Large intestine (tissue), 12 donors: ENCODE results near the gene U2AF2. TPM values are rescaled to one million over a fixed set of nuclear protein-coding genes. Genes with fewer than 3 reads are reported as not detected.
A peak's percentile ranks its signal among the peaks of the same experiment; 100 is the strongest.

ENCODE experiments used
- DNase-seq, 2 donors: peaks; one replicate each; pipeline versions ENCODE4 v3.0.0 to v3.0.0-alpha.2; 2013
- H3K27ac ChIP-seq: one replicate; pipeline ENCODE4 v1.5.1; 2013; ENCODE audit warnings: low read length
- H3K27me3 ChIP-seq: 2 replicates; pipeline ENCODE4 v1.6.1; 2013; ENCODE audit warnings: low read length; ENCODE audit not compliant: control insufficient read depth, insufficient read depth
- H3K36me3 ChIP-seq: 2 replicates; pipeline ENCODE4 v1.6.1; 2013; ENCODE audit warnings: low read length; ENCODE audit not compliant: control insufficient read depth, insufficient read depth
- H3K4me1 ChIP-seq: one replicate; pipeline ENCODE4 v1.6.1; 2013; ENCODE audit warnings: low read length; ENCODE audit not compliant: control insufficient read depth, insufficient read depth
- H3K4me3 ChIP-seq: one replicate; pipeline ENCODE4 v1.5.1; 2013; ENCODE audit warnings: low read length
- H3K9me3 ChIP-seq: one replicate; pipeline ENCODE4 v1.6.1; 2013; ENCODE audit warnings: mild to moderate bottlenecking, low read depth, low read length, moderate library complexity; ENCODE audit not compliant: control insufficient read depth
- WGBS: methylation state at CpG from one replicate; pipeline ENCODE4 v1.1.5; 2013; ENCODE audit warnings: low lambda C conversion rate; ENCODE audit not compliant: insufficient coverage; 5-methylcytosine and 5-hydroxymethylcytosine counted together
- long read RNA-seq, 11 donors: transcript quantifications; one replicate each; lab custom pipeline, GENCODE V29; 2026
- polyA plus RNA-seq: library from polyadenylated mRNA; unstranded; fragments of 120-200 nt; gene quantifications from one replicate; pipeline ENCODE4 v1.2.1, GENCODE V29; 2013

U2AF2 gene
- 167 TPM for polyA plus RNA-seq
- long read RNA-seq, donor 1, transcript U2AF2-205 (5 exons, 637 nt) = minor isoform, 5 of 33 reads
- long read RNA-seq, donor 1, transcript U2AF2-201 (12 exons, 1,698 nt) = minor isoform, 5 of 33 reads
- long read RNA-seq, donor 1, transcript U2AF2-202 (12 exons, 3,022 nt) = major isoform, 11 of 33 reads
- long read RNA-seq, donor 1, partial matches to known transcripts = 12 of 33 reads
- long read RNA-seq, donor 1, other reads (novel, unspliced or antisense) = 0 of 33 reads
- long read RNA-seq, donor 2, transcript U2AF2-202 (12 exons, 3,022 nt) = major isoform, 13 of 45 reads
- long read RNA-seq, donor 2, partial matches to known transcripts = 22 of 45 reads
- long read RNA-seq, donor 2, other reads (novel, unspliced or antisense) = 0 of 45 reads
- long read RNA-seq, donor 3, transcript U2AF2-202 (12 exons, 3,022 nt) = major isoform, 19 of 64 reads
- long read RNA-seq, donor 3, partial matches to known transcripts = 37 of 64 reads
- long read RNA-seq, donor 3, other reads (novel, unspliced or antisense) = 0 of 64 reads
- long read RNA-seq, donor 4, partial matches to known transcripts = 0 of 3 reads
- long read RNA-seq, donor 4, other reads (novel, unspliced or antisense) = 0 of 3 reads
- long read RNA-seq, donor 5, transcript U2AF2-202 (12 exons, 3,022 nt) = major isoform, 16 of 30 reads
- long read RNA-seq, donor 5, partial matches to known transcripts = 9 of 30 reads
- long read RNA-seq, donor 5, other reads (novel, unspliced or antisense) = 0 of 30 reads
- long read RNA-seq, donor 6, transcript U2AF2-202 (12 exons, 3,022 nt) = major isoform, 13 of 29 reads
- long read RNA-seq, donor 6, partial matches to known transcripts = 13 of 29 reads
- long read RNA-seq, donor 6, other reads (novel, unspliced or antisense) = 0 of 29 reads
- long read RNA-seq, donor 7, transcript U2AF2-202 (12 exons, 3,022 nt) = major isoform, 6 of 20 reads
- long read RNA-seq, donor 7, transcript U2AF2-205 (5 exons, 637 nt) = minor isoform, 5 of 20 reads
- long read RNA-seq, donor 7, partial matches to known transcripts = 9 of 20 reads
- long read RNA-seq, donor 7, other reads (novel, unspliced or antisense) = 0 of 20 reads
- long read RNA-seq, donor 8, transcript U2AF2-202 (12 exons, 3,022 nt) = major isoform, 11 of 84 reads
- long read RNA-seq, donor 8, partial matches to known transcripts = 62 of 84 reads
- long read RNA-seq, donor 8, other reads (novel, unspliced or antisense) = 5 of 84 reads
- long read RNA-seq, donor 9, transcript U2AF2-205 (5 exons, 637 nt) = minor isoform, 5 of 27 reads
- long read RNA-seq, donor 9, transcript U2AF2-202 (12 exons, 3,022 nt) = major isoform, 11 of 27 reads
- long read RNA-seq, donor 9, partial matches to known transcripts = 9 of 27 reads
- long read RNA-seq, donor 9, other reads (novel, unspliced or antisense) = 0 of 27 reads
- long read RNA-seq, donor 10, transcript U2AF2-202 (12 exons, 3,022 nt) = major isoform, 11 of 18 reads
- long read RNA-seq, donor 10, partial matches to known transcripts = 0 of 18 reads
- long read RNA-seq, donor 10, other reads (novel, unspliced or antisense) = 0 of 18 reads
- long read RNA-seq, donor 11, transcript U2AF2-202 (12 exons, 3,022 nt) = major isoform, 5 of 18 reads
- long read RNA-seq, donor 11, partial matches to known transcripts = 11 of 18 reads
- long read RNA-seq, donor 11, other reads (novel, unspliced or antisense) = 0 of 18 reads

DNA sequence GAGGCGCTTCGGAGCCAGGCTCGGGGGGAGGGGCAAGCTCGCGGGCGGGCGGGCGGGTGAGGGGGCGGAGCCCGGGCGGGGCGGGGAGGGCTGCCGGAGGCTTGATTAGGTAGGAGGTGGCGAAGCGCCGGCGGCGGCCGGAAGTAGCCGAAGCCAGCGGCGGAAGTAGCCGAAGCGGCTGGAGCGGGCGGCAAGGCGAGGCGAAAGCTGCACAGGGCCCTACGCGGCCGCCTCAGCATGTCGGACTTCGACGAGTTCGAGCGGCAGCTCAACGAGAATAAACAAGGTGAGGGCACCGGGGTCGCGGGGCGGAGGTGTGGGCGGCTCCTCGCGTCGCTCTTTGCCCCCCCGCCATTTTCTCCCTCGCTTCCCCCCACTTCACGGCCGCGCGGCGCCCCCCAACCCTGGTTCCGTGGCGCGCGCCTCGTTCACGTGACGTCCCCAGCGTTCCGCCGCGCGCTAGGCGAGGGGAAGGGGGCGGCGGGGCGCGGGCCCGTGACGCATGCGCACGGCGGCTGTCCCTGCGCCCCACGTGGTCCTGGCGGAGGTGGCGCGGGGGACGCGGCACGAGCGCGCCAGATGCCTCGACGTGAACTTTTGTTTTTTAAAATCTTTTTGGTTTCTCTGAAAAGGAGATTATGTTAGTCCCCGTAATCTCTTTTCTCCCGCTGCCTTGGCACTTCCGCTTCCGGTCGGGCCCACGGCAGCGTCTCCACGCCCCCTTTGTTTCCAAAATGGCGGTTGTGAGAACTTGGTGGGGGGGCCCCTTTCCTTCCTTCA, at the start of gene U2AF2:
U2AF2 (plus strand) TSS at position 168 of the 780 bp plus-strand sequence; CDS start at position 238, 70 bp downstream.
- Histone ChIP-seq H3K27ac (peak within 1 kb of the TSS; percentile 100), H3K27me3 (no peaks in the 10 kb centered on the region), H3K4me1 (peaks cover 14% of the 10 kb centered on the region), H3K9me3 (peaks cover 2% of the 10 kb centered on the region), H3K36me3 (peaks cover 27% of the 10 kb centered on the region), H3K4me3 (peak within 1 kb of the TSS; percentile 99)
- WGBS = no CpG with 5 or more reads among the region's 95 CpGs
- DNase-seq = peak; percentile 80 to 95

DNA sequence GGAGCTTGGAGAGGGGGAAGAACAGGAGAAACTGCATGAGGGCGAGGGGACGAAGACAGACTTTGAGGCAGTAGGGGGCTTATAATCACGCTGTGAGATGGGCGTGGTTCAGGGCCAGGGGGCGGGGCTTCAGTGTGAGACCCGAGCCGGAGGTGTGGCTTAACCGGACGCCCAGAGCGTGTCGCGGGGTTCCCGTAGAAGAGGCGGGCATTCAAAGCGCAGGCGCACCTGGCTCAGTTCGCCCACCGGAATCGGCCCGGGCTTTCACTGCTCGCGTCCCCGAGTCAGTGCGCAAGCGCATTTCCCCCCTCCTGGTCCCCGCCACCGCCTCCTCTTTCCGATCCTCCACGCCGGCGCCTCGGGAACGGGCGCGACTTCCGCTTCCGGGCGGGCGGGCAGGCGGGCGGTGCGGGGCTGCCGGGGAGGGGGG, 49.6 kb upstream of the U2AF2 start:
- peak; percentile 97 to 98 for DNase-seq
- WGBS = no CpG with 5 or more reads among the region's 43 CpGs
- Histone ChIP-seq H3K4me3 (peak overlapping the region; percentile 94), H3K27ac (peak overlapping the region; percentile 98), H3K9me3 (peaks cover 3% of the 10 kb centered on the region), H3K27me3 (no peaks in the 10 kb centered on the region), H3K4me1 (peaks cover 9% of the 10 kb centered on the region), H3K36me3 (peaks cover 14% of the 10 kb centered on the region)

DNA sequence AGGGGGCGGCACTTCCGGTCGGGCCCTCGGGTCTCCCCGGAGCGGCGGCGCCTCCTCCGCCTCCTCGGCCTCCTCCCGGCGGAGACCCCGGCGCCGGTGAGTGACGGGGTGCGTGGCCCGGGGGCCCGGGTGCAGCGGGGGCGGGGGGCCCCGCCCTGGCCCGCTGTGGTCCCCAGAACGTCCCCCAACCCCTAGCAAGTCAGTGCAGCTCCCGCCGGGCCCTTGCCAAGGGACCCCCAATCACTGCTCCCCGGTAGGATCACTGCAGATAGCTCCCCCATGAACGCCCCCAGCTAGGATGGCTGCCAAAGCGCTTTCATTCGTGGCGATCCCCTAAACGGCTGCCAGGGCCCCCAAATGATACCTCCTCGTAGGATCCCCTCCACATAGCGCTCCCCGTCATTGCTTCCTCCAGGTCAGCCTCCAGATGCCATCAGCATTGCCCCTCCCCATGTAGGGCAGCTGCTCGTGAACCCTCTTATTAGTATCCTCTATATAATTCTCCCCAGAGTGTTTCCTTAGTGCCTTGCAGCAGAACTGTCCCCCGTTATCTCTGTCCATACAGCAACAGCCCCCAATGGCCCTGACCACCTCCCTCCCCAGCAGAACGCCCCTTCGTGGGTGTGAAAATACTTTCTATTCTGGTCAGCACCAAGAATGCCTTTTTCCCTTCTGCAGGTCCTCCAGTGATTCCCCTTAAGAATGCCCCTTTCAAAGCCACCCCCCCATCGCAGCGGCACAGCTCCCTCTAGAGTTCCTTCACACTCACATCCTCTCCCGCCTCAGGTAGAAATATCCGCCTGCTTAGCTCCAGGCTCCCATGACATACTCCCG, 49.0 kb upstream of the U2AF2 start, which contains the start of gene ZNF865:
ZNF865 (plus strand) TSS at position 11 of the 834 bp plus-strand sequence. CDS start 7,972 bp downstream, outside the sequence.
- H3K9me3 ChIP-seq = peaks cover 3% of the 10 kb centered on the region
- H3K4me1 ChIP-seq = peaks cover 8% of the 10 kb centered on the region
- H3K36me3 ChIP-seq = peaks cover 18% of the 10 kb centered on the region
- DNase-seq = peak; percentile 70 to 87
- no CpG with 5 or more reads among the region's 44 CpGs for WGBS
- H3K27ac ChIP-seq = peak within 1 kb of the TSS; percentile 98
- H3K4me3 ChIP-seq = peak within 1 kb of the TSS; percentile 94
- no peaks in the 10 kb centered on the region for H3K27me3 ChIP-seq

DNA sequence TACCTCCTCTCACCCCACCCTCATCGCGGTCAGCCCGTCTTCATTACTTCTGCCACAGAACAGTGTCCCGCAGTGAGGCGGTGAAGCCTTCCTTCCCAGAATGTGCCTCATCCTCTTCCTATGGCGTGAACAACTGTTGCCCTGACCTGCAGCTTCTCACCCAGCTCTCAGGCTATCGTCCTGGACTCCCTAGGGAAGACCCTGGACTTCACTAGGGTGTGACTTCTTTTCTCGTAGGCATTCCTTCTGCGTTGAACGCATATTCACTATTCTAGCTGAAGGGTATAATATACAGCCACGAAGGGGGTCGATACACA, 48.4 kb upstream of the U2AF2 start:
- DNase-seq = no peak
- WGBS = no CpG with 5 or more reads among the region's 12 CpGs
- H3K27ac ChIP-seq = peak overlapping the region; percentile 92

DNA sequence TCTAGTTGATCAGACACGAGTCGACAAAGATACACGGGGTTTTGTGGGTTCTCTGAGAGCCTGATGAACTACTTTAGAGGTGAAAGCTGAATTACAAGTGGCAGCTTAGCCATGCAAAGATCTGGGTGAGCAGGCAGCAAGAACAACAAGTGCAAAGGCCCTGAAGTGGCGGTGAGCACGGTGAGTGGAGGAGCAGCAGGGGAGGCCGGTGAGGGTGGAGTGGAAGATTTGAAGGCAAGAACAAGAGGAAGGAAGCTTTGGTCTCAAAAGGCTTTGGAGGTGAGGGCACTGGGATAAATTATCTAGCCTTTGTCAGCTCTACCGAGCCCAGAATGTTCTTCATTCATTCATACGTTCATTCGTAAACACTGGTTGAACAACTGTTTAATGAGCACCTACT, 48.0 kb upstream of the U2AF2 start:
- Histone ChIP-seq H3K4me1 (peaks cover 5% of the 10 kb centered on the region), H3K36me3 (peaks cover 22% of the 10 kb centered on the region)

More for the DNA sequence above, 48.4 kb upstream of the U2AF2 start:
- H3K4me3 ChIP-seq = peak overlapping the region; percentile 94
- peaks cover 5% of the 10 kb centered on the region for H3K4me1 ChIP-seq
- H3K27me3 ChIP-seq = no peaks in the 10 kb centered on the region
- peaks cover 20% of the 10 kb centered on the region for H3K36me3 ChIP-seq
- H3K9me3 ChIP-seq = peaks cover 3% of the 10 kb centered on the region

DNA sequence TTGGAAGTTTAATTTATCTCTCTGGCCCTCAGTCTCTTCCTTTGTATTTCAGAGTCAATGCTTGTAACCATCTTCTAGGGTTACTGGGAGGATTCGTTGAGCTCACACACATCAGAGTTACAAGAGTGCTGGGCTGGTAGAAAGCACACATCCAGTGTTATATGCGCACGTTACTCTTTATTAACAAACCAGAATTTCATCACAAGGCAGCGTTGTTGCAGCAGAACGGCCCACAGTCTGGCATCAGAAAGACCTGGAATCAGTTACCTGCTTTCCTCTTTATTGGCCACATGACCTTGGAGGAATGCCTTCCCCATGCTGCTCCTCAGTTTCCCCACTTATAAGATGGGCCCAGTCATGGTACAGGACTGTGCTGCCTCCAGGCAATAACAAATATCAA, 45.5 kb upstream of the U2AF2 start:
- Histone ChIP-seq H3K27me3 (no peaks in the 10 kb centered on the region), H3K4me1 (peaks cover 5% of the 10 kb centered on the region), H3K9me3 (no peaks in the 10 kb centered on the region), H3K4me3 (no peak overlapping the region), H3K36me3 (peaks cover 22% of the 10 kb centered on the region), H3K27ac (no peak overlapping the region)
- DNase-seq = no peak
- WGBS = 100% methylated on average over 2 of the region's 5 CpGs

More for the DNA sequence above, 48.0 kb upstream of the U2AF2 start:
- peaks cover 3% of the 10 kb centered on the region for H3K9me3 ChIP-seq
- 94% methylated on average over 4 of the region's 9 CpGs for WGBS
- H3K27ac ChIP-seq = no peak overlapping the region
- no peak overlapping the region for H3K4me3 ChIP-seq
- no peaks in the 10 kb centered on the region for H3K27me3 ChIP-seq
- no peak for DNase-seq

DNA sequence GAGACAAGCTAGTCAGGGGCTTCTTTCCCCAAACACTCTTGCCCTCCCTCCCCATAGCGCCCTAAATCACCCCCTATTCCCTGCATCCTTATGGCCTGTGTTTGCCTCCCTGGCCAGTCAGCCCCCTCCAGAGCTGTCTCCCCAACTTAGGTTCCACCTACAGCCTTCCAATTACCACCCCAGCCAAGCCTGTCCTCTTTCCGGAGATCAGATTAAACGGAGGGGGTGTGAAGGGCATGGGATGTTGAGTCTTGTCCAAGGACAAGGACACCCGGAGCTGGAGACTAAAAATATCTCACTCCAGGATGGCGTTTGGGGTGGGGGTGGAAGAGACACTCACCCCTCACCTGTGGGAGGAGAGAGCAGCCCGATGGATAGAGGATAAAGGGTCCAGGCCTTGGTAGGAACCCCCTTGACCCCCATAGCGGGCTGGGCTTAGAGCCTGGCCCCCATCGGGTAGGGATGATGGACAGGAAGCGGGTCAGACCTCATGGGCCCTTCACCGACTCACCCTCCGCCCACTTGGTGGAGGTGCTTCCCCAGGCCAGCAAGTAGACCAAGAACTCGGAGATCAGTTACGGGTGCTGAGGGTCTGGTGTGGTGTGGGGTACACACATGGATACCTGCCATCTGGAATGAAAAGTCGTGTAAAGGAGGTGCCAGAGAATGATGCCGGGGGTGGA, 43.4 kb upstream of the U2AF2 start:
- no CpG with 5 or more reads among the region's 15 CpGs for WGBS
- DNase-seq = no peak
- Histone ChIP-seq H3K4me3 (no peak overlapping the region), H3K9me3 (peaks cover 7% of the 10 kb centered on the region), H3K27ac (no peak overlapping the region), H3K36me3 (peaks cover 27% of the 10 kb centered on the region), H3K4me1 (no peaks in the 10 kb centered on the region), H3K27me3 (no peaks in the 10 kb centered on the region)

DNA sequence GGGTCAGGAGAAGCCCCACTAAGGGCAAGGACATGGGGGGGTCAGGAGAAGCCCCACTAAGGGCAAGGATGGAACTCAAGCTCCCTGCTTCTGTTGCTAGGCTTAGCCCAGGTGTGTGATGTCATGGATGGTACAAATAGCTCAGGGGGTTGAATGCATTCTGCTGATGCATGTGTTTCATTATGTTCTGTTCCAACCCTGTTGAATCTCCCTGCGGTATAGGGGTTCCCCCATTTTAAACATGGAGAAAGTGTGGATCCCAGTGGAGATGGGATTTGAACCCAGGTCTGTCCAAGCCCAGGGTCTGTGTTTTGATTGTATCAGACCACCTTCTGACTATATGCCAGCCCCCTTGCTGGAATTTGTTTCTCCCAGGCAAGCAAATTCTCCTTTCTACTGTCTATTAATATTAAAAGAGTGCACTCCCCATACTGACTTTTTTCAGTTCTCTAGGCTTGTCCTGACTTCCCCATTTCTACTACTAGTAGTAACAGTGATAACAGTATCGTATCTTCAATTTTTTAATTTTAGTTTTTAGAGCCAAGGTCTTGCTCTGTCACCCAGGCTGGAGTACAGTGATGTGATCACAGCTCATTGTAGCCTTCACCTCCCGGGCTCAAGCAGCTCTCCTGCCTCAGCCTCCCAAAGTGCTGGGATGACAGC, 42.7 kb upstream of the U2AF2 start:
- DNase-seq = no peak
- no peak overlapping the region for H3K27ac ChIP-seq
- H3K9me3 ChIP-seq = peaks cover 7% of the 10 kb centered on the region
- peaks cover 30% of the 10 kb centered on the region for H3K36me3 ChIP-seq
- H3K4me1 ChIP-seq = no peaks in the 10 kb centered on the region
- WGBS = 100% methylated on average over 1 of the region's 3 CpGs
- H3K4me3 ChIP-seq = no peak overlapping the region
- no peaks in the 10 kb centered on the region for H3K27me3 ChIP-seq
